ENCODE measurements around the gene GAPVD1.

Gene GAPVD1

DNA sequence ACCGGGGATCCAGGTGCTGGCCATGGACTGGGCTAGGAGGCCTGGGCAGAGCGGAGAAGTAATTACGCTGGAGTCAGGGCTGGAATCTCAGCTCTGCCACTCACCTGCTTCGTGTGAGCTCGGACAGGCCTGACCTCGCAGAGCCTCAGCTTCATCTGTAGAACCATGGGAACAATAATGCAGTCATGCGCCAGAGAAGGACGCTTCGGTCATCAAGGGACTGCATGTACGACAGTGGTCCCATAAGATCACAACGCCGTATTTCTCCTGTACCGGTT lies 145.1 kb downstream of the GAPVD1 start:
- no peak for DNase-seq (ENCODE audit: low spot score)

DNA sequence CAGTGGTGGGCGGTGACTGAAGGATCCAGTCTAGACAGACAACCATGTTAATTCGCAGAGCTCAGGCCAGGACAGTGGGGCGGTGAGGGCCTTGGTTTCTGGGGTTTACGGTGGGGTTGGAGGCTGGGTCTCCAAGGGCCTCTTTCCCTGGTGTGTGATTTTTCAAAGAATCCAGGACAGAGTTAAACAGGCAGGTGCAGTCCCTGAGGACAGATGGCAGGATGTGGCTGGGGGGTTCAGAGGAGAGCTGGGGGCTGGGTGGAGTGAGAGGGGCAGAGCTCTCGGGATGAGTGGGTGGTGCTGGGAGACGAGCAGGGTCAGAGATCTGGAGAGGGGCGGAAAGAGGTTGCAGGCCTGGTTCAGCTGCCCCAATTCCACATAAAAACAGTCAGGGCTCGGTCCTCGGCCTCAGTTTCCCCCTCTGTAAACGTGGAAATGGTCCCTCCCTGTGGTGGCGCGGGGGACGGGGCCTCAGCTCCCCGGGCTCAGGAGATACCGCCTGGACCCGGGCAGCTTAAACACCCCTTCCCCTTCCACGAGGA lies 145.9 kb downstream of the GAPVD1 start:
- DNase-seq (ENCODE audit: low spot score), result no peak

DNA sequence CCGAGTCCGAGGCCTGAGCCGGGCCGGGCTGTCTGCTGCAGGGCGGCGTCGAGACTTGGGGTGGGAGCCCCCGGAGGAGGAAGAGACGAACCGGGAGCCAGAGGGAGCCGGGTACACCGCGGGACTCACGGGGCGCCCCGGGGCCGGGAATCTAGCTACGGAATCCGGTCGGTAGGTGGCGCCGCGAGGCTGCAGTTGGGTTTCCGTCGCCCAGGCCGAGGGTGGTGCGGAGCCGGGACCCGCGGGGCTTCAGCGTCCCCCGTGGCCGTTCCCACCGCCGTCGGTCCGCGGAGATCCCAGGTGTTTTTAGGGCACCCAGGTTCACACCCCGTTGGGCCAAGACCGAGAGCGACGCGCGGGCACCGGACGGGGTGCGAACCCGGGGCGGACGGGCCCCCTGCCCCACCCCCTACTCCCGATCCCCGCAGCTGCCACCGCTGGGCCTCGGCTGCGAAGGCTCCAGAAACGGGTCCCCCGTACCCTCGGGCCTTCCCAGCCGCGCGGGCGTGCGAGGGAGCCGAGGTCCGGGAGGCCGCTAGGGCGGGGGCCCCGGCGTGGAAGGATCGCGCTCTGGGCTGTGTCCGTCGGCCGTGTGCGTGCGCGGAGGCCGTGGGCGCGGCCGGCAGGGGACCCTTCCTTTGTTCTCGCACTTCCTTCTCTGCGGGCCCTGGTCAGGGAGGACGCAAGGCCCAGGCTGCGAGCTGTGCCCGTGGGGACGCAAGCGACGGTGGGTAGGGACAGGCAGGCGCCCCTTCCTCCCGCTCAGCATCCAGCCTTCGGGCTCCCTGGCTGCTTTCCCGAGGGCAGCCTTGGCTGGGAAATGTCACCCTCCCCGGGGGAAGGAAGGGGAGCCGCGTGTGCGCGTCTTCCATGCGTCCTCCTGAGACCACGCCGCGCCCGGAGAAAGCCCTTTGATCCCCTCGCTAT lies 146.6 kb downstream of the GAPVD1 start:
- peak; percentile 28 for DNase-seq (ENCODE audit: low spot score)

DNA sequence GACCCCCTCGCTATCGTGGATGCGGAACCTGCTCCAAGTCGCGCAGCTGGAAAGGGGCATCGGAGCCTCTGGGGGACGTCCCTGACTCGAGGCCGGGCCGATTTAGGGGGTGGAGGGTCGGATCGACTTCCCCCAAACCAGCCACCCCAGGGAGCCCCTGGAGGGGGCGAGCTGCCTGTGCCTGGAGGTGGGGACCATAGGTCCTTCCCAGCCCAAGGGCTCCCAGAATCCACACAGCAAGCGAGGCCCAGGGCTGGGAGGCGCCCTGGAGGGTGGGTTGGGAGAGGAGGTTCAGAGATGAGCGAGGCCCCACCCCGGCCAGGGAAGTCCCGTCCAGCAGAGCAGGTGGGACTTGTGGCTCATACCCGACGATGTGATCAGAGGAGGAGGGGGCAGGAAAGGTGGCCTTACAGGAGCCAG lies 147.6 kb downstream of the GAPVD1 start:
- DNase-seq (ENCODE audit: low spot score), result no peak

DNA sequence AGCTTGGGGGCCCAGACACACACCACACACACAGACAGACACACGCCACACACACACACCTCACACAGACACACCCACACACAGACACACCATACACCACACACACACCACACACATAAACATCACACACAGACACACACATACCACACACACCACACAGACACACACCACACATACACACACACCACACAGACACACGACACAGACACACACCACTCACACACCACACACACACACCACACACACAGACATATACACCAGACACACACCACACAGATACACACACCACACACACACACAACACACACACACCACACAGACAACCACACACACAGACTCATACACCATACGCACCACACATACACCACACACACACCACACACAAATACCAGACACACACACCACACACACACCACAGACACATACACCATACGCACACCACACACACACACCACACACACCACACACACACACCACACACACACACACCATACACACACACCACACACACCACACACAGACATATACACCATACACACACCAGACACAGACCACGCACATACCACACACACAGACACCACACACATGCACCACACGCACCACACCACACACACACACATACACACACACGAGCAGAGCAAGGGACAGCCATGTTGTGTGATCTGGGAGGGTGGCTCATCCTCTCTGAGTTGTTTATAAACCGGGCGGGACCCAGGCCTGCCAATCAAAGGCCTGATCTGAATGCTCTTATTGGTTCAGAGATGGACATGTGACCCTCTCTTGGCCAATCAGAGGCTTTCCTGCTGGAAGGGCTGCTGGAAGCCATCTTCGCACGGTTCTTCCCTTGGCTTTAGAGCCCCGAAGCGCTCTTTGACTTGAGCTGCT lies 148.3 kb downstream of the GAPVD1 start:
- DNase-seq (ENCODE audit: low spot score), result no peak

DNA sequence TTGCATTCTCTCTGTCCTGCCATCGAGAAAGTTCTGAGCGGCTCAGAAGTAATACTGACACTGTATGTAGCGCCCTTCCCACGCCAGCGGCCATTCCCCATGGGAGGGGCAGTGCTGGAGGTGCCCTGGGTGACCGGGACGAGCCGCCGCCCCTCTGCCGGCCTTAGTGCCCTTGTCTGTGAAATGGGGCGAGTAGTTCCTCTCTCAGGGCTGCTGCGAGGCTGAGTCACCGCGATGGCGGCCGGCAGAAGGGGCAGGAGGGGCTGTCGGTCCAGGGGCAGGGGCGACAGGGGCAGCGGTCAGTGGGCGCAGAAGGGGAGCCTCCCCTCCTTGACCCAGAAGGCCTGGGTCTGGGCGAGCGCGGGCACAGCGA lies 148.9 kb downstream of the GAPVD1 start:
- DNase-seq (ENCODE audit: low spot score), result no peak

DNA sequence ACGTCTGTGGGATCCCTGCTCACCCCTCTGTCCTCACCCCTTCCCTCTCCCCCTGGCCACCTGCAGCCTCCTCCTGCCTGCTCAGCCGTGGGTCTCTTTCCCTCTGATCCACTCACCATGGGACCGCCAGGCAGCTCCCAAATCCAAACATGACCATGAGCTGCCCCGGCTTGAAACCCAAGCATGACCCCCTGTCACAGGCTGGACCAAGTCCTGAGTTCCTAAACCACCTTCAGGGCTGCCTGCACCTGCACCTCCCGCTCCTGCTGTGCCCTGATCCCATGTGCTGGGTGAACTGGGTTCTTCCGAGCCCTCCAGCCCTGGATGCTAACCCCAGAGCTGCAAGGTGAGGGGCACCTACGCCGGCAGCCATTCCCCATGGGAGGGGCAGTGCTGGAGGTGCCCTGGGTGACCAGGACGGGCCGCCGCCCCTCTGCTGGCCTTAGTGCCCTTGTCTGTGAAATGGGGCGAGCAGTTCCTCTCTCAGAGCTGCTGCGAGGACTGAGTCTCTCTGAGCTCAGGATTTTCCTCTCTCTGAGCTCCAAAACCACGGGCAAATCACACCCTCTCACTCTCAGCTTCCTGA lies 149.6 kb downstream of the GAPVD1 start:
- DNase-seq (ENCODE audit: low spot score), result no peak

DNA sequence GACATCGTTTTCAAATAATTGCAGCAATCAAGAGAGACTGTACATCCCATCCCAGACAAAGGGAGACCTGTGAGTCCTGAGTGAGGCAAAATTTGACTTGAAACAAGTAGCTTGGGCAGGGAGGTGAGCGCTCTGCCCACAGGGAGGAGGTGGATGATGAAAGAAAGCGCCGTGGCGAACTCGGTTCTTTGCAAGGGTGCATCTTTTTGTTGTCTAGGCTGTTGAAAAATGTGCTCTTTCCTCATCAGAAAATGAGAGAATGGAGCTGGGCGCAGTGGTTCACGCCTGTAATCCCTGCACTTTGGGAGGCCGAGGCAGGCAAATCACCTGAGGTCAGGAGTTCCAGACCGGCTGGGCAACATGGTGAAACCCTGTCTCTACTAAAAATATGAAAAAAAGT lies 150.5 kb downstream of the GAPVD1 start:
- DNase-seq (ENCODE audit: low spot score), result no peak

DNA sequence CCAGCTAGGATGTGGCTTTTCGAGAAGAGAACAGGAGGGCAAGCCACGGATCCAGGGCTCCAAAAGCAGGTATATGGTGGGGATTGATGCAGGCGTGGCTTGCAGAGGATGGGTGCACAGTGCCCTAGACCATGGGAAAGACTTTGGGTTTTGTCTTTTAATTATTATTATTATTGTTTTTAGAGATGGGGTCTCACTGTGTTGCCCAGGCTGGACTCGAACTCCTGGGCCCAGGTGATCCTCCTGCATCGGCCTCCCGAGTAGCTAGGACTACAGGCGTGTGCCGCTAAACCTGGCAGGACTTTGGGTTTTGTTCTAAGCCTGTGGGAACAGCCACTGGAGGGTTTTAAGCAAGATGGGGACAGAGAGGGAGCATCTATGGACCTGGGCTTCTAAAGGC lies 152.0 kb downstream of the GAPVD1 start:
- DNase-seq (ENCODE audit: low spot score), result no peak

DNA sequence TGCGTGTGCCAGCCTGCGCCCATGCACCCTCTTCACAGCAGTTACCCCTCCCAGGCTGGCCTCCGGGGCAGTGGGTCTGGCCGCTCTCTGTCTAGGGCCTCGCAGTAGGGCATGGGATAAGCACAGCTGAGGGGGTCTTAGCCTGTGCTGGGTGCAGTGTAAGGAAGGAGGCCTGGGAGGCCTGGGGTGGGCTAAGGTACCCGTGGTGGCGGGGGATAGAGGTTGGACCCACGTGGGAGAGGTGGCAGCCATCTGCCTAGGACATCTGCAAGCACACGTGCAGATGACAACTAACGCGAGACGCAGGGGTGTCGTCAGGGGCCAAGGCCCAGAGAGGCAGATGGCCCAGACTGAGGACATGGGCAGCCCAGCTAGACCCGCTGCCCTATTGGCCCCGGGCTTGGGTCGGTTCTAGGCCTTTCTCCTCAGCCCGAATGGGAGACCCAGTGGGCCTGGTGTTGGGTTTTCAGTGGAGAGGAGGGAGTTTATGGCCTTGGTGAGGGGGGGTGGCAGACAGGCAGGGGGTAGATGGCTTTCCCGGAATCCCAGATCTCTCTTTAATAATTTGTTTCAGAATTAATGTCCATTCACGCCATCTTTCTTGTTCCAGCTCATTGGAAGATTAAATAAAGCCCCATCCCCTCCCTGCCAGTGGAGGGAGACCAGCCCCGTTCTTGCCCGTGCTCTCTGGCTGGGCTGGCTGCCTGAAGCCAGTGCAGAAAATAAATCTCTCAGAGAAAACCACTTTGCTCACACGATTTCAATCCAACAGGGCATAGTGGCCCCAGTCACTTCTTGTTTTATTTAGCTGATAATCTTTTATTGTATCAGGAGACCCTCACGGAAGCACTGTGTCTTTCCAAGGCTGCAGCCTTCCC lies 154.2 kb downstream of the GAPVD1 start:
- DNase-seq (ENCODE audit: low spot score), result no peak

DNA sequence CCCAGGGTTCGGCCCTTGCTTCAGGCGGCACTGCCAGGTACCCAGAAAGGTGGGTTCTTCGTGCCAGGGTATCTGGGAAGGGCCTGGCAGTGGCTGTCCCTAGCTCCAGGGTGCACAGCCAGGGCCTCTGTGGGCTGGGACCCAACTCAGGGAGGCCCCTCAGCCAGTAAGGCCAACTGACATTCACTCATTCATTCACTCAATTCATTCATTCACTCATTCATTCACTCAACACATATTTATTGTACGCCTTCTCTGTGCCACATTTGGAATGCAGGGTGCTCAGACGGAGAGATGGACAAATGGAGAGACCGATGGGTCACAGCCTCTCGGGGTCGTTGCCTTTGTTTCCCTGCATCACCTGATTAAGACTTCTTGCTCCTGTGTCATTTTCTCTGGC lies 154.9 kb downstream of the GAPVD1 start:
- DNase-seq (ENCODE audit: low spot score), result no peak
